IMR-90 (cell line): Measurements from ENCODE around the gene IL21R. TPM values are rescaled to one million over a fixed set of nuclear protein-coding genes. Genes with fewer than 3 reads are reported as not detected.

ENCODE experiments used
- ATAC-seq: fragments of 200-7000 bp; cut with Tn5 transposase; 2 replicates; pipeline ENCODE4 v1.9.1; 2020; ENCODE audit warnings: low read depth, mild to moderate bottlenecking, moderate library complexity
- BruUV-seq: library from RNA; stranded (reverse); fragments of 400-500 nt; replicated peaks from 2 replicates; lab custom pipeline; 2021; lab: Mats Ljungman, UMichigan
- CTCF ChIA-PET: fragments of 300-600 bp; formaldehyde crosslinking; extraction: SDS; loops from one replicate; lab custom pipeline; 2021; ENCODE audit warnings: antibody characterized with exemption; lab: Yijun Ruan, JAX
- POLR2A ChIA-PET: fragments of 300-600 bp; sonication (Branson Sonifier 250); formaldehyde crosslinking; loops from one replicate; lab custom pipeline; 2022; ENCODE audit warnings: antibody characterized with exemption; ENCODE audit not compliant: unreplicated experiment; lab: Charles Lee
- DNase-seq: peaks from one replicate; pipeline ENCODE4 v3.0.0; 2013
- H2AFZ ChIP-seq: replicated peaks from 2 replicates; pipeline ENCODE3; 2013; ENCODE audit warnings: low read length, mild to moderate bottlenecking; ENCODE audit not compliant: poor library complexity
- H2AK5ac ChIP-seq: 2 replicates; pipeline ENCODE4 v1.6.1; 2013; ENCODE audit warnings: low read depth, low read length, inconsistent platforms
- H2AK9ac ChIP-seq: replicated peaks from 2 replicates; pipeline ENCODE3; 2013; ENCODE audit warnings: mild to moderate bottlenecking, low read depth, low read length, moderate library complexity; ENCODE audit not compliant: poor library complexity
- H2BK120ac ChIP-seq: 2 replicates; pipeline ENCODE4 v1.6.1; 2013; ENCODE audit warnings: low read depth, low read length, inconsistent platforms
- H2BK15ac ChIP-seq: 3 replicates; pipeline ENCODE4 v1.6.1; 2013; ENCODE audit warnings: low read depth, low read length, inconsistent platforms
- H2BK20ac ChIP-seq: 2 replicates; pipeline ENCODE4 v1.6.1; 2013; ENCODE audit warnings: low read depth, mild to moderate bottlenecking, inconsistent platforms, low read length, moderate library complexity
- H2BK5ac ChIP-seq: 2 replicates; pipeline ENCODE4 v1.6.1; 2013; ENCODE audit warnings: mild to moderate bottlenecking, low read depth, low read length, inconsistent platforms; ENCODE audit not compliant: poor library complexity, severe bottlenecking
- H3K14ac ChIP-seq: replicated peaks from 2 replicates; pipeline ENCODE4 v1.6.1; 2013; ENCODE audit warnings: low read depth, low read length, inconsistent platforms
- H3K18ac ChIP-seq: 2 replicates; pipeline ENCODE4 v1.6.1; 2013; ENCODE audit warnings: low read depth, low read length, control low read depth
- H3K23ac ChIP-seq: 2 replicates; pipeline ENCODE4 v1.6.1; 2013; ENCODE audit warnings: low read depth, low read length, inconsistent platforms
- H3K27ac ChIP-seq: 2 replicates; pipeline ENCODE4 v1.5.1; 2013; ENCODE audit warnings: mild to moderate bottlenecking, control low read depth, low read length; ENCODE audit not compliant: insufficient read depth
- H3K27me3 ChIP-seq: 2 replicates; pipeline ENCODE4 v1.6.1; 2013; ENCODE audit warnings: low read length; ENCODE audit not compliant: control insufficient read depth, insufficient read depth
- H3K36me3 ChIP-seq: 2 replicates; pipeline ENCODE4 v1.6.1; 2013; ENCODE audit warnings: low read length, mixed read lengths; ENCODE audit not compliant: control insufficient read depth, insufficient read depth
- H3K4ac ChIP-seq: 2 replicates; pipeline ENCODE4 v1.6.1; 2013; ENCODE audit warnings: low read depth, low read length, inconsistent platforms
- H3K4me1 ChIP-seq: 2 replicates; pipeline ENCODE4 v1.6.1; 2013; ENCODE audit warnings: low read length, mixed read lengths; ENCODE audit not compliant: control insufficient read depth, insufficient read depth
- H3K4me2 ChIP-seq: 2 replicates; pipeline ENCODE4 v1.6.1; 2013; ENCODE audit warnings: low read depth, mild to moderate bottlenecking, control low read depth, low read length, moderate library complexity
- H3K4me3 ChIP-seq: 2 replicates; pipeline ENCODE4 v1.5.1; 2013; ENCODE audit warnings: low read depth, mild to moderate bottlenecking, control low read depth, low read length, moderate library complexity; ENCODE audit not compliant: insufficient read depth
- H3K56ac ChIP-seq: 2 replicates; pipeline ENCODE4 v1.6.1; 2013; ENCODE audit warnings: low read length, inconsistent platforms; ENCODE audit not compliant: insufficient read depth; ENCODE audit errors: extremely low read depth
- H3K79me1 ChIP-seq, 2 experiments: 2 replicates each; pipeline ENCODE4 v1.6.1; 2013; ENCODE audit warnings: low read length in 2 of 2, inconsistent platforms in 1 of 2, low read depth in 1 of 2
- H3K9ac ChIP-seq: 2 replicates; pipeline ENCODE4 v1.6.1; 2013; ENCODE audit warnings: low read depth, low read length, control low read depth
- H3K9me1 ChIP-seq: 2 replicates; pipeline ENCODE4 v1.6.1; 2013; ENCODE audit warnings: low read length, inconsistent platforms; ENCODE audit not compliant: insufficient read depth
- H3K9me3 ChIP-seq: 2 replicates; pipeline ENCODE4 v1.6.1; 2013; ENCODE audit warnings: low read length; ENCODE audit not compliant: control insufficient read depth, insufficient read depth
- H4K20me1 ChIP-seq: 2 replicates; pipeline ENCODE4 v1.6.1; 2013; ENCODE audit warnings: low read length, inconsistent platforms; ENCODE audit not compliant: insufficient read depth
- H4K5ac ChIP-seq: 2 replicates; pipeline ENCODE4 v1.6.1; 2013; ENCODE audit warnings: mild to moderate bottlenecking, low read depth, low read length, control low read depth
- H4K8ac ChIP-seq, 2 experiments: 2 replicates each; pipeline ENCODE4 v1.6.1; 2013; ENCODE audit warnings: low read depth in 2 of 2, low read length in 2 of 2, control low read depth in 1 of 2, inconsistent platforms in 1 of 2
- H4K91ac ChIP-seq: 2 replicates; pipeline ENCODE4 v1.6.1; 2013; ENCODE audit warnings: low read depth, low read length, inconsistent platforms; ENCODE audit not compliant: insufficient read depth
- BHLHE40 ChIP-seq: fragments of 150-350 bp; IDR thresholded peaks from 2 replicates; pipeline ENCODE4 v1.6.1; 2016; ENCODE audit warnings: mild to moderate bottlenecking, low read depth, low read length
- CEBPB ChIP-seq: IDR thresholded peaks from 2 replicates; pipeline ENCODE4 v1.6.1; 2012; ENCODE audit warnings: low read depth, low read length, improper control_type of control experiment
- FOS ChIP-seq: fragments of 150-350 bp; IDR thresholded peaks from 2 replicates; pipeline ENCODE4 v1.6.1; 2016; ENCODE audit warnings: low read depth, low read length
- MAFK ChIP-seq: IDR thresholded peaks from 2 replicates; pipeline ENCODE4 v1.6.1; 2012; ENCODE audit warnings: low read depth, low read length, improper control_type of control experiment
- WGBS, 2 experiments: methylation state at CpG; one replicate each; pipeline versions ENCODE4 v1.1.5 to v1.1.7; 2013; ENCODE audit warnings: missing lambda C conversion rate in 2 of 2; ENCODE audit not compliant: insufficient read length in 1 of 2; ENCODE audit errors: extremely low coverage in 2 of 2; 5-methylcytosine and 5-hydroxymethylcytosine counted together
- dilution Hi-C: fragments of 300-500 bp; cut with HindIII; formaldehyde crosslinking; loops from one replicate; pipeline ENCODE4 v1.14.3; 2018; ENCODE audit warnings: low sequenced_read_pairs; ENCODE audit not compliant: unreplicated experiment
- in situ Hi-C: fragments of 300-500 bp; cut with MboI; formaldehyde crosslinking; loops from 3 replicates; pipeline ENCODE4 v1.14.3; 2019; ENCODE audit warnings: low sequenced_read_pairs, inconsistent platforms, mixed read lengths
- intact Hi-C: fragments of 100-400 bp; cut with micrococcal nuclease; formaldehyde crosslinking; loops from 2 replicates; pipeline ENCODE4 v1.10.0; 2022
- polyA plus RNA-seq, 3 experiments: library from polyadenylated mRNA; depleted of rRNA; stranded (reverse); fragments of >200 nt; gene quantifications; 2 replicates each; pipeline ENCODE4 v1.2.3, GENCODE V29; 2012; ENCODE audit warnings: low replicate concordance in 1 of 3
- total RNA-seq: library from RNA; depleted of rRNA; stranded (reverse); fragments of >200 nt; gene quantifications from 2 replicates; pipeline ENCODE4 v1.2.3, GENCODE V29; 2012
- TF ChIP-seq, protein P1 (sequence below): conservative IDR thresholded peaks from 2 replicates; pipeline ENCODE4 v1.5.1; 2012; ENCODE audit warnings: mild to moderate bottlenecking, low read depth, low read length, improper control_type of control experiment

Gene IL21R
- total and polyA plus RNA-seq, 2 of the 4 experiments (the other 2 are of a cell fraction), result 0.72 to 0.97 TPM

DNA sequence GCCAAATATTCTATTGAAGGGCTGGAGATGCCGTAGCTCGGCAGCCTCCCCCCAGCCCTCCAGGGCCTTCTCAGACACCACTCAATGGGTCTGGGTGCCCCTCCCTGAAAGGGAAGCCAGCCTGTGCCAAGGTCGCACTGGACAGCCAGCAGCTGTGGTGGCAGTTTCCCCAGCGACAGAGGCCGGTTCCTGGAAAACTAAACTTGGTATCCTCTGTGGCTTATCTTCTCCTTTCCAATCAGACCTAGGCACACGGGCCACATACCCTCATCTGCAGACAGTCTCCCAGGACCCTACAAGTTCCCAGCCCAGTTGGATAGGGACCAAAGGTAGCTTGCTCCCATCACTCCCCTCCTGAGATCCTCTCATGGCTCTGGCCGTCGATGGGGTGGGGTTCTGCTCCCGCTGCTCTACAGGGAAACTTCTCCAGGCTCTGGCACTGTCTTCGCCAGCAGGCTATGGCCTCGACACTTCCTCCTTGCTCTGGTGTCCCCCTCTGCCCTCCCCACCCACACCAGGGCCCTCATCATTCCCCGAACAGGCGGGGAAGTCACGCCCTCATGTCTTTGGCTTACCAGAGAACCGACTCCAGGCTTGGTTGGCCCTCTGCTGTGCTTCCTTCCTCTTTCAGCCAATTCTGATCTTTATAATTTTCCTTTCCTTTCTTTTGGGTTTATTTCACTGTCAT is 18.3 kb upstream of the IL21R start:
- no peak overlapping the region for H3K27ac ChIP-seq
- ChIA-PET POLR2A (no interaction called here), CTCF (no interaction called here)
- H2BK15ac ChIP-seq, result no peak overlapping the region
- TF ChIP-seq, protein P1, sequence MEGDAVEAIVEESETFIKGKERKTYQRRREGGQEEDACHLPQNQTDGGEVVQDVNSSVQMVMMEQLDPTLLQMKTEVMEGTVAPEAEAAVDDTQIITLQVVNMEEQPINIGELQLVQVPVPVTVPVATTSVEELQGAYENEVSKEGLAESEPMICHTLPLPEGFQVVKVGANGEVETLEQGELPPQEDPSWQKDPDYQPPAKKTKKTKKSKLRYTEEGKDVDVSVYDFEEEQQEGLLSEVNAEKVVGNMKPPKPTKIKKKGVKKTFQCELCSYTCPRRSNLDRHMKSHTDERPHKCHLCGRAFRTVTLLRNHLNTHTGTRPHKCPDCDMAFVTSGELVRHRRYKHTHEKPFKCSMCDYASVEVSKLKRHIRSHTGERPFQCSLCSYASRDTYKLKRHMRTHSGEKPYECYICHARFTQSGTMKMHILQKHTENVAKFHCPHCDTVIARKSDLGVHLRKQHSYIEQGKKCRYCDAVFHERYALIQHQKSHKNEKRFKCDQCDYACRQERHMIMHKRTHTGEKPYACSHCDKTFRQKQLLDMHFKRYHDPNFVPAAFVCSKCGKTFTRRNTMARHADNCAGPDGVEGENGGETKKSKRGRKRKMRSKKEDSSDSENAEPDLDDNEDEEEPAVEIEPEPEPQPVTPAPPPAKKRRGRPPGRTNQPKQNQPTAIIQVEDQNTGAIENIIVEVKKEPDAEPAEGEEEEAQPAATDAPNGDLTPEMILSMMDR, result no peak
- TF ChIP-seq CEBPB (no peak), MAFK (no peak), BHLHE40 (no peak), FOS (no peak)
- peaks cover 3% of the 10 kb centered on the region for H3K4me1 ChIP-seq
- no peak overlapping the region for H3K23ac ChIP-seq
- no peak overlapping the region for H3K4ac ChIP-seq
- H2BK120ac ChIP-seq, result no peak overlapping the region
- no peak overlapping the region for H3K9ac ChIP-seq
- no peak overlapping the region for H3K4me2 ChIP-seq
- H4K8ac ChIP-seq, result no peak overlapping the region
- no peak overlapping the region for H3K56ac ChIP-seq
- in situ Hi-C loops, result loop anchor here (25.0 kb wide), 1 partner anchor 1546 kb away; no protein-coding TSS in a partner anchor
- no peak overlapping the region for H4K5ac ChIP-seq
- peaks cover 16% of the 10 kb centered on the region for H3K9me3 ChIP-seq
- H3K14ac ChIP-seq, result no peak overlapping the region
- no TSS peak for BruUV-seq
- H3K36me3 ChIP-seq, result no peaks in the 10 kb centered on the region
- no peaks in the 10 kb centered on the region for H4K20me1 ChIP-seq
- H2BK20ac ChIP-seq, result no peak overlapping the region
- ATAC-seq, result no peak
- H2BK5ac ChIP-seq, result no peak overlapping the region
- H3K79me1 ChIP-seq, result no peaks in the 10 kb centered on the region
- no peaks in the 10 kb centered on the region for H3K27me3 ChIP-seq
- intact Hi-C loops, result no loop called here
- no peak overlapping the region for H4K91ac ChIP-seq
- no peak overlapping the region for H2AK5ac ChIP-seq
- dilution Hi-C loops, result no loop called here
- H2AK9ac ChIP-seq, result no peak overlapping the region
- WGBS, 2 experiments, result 73% methylated on average over 11 of the region's 15 CpGs; no CpG with 5 or more reads in 1 of the 2 experiments
- no peaks in the 10 kb centered on the region for H3K9me1 ChIP-seq
- no peak overlapping the region for H2AFZ ChIP-seq
- no peak for DNase-seq
- H3K18ac ChIP-seq, result no peak overlapping the region
- no peak overlapping the region for H3K4me3 ChIP-seq
